ENCODE results near the gene NCKAP5L. TPM values are rescaled to one million over a fixed set of nuclear protein-coding genes. Genes with fewer than 3 reads are reported as not detected.

The NCKAP5L gene
- total and polyA plus RNA-seq, 9 donors = 2.5 to 27.3 (median 21.1) TPM

- DNase-seq = no peak
- peaks cover 1% of the 10 kb centered on the region for H3K4me1 ChIP-seq (ENCODE audit: insufficient read depth)
- intact Hi-C loops (cut with DNase I) = loop anchor here in 1 of 4 donors (10.0 kb wide), 1 partner anchor 57 kb away; no protein-coding TSS in a partner anchor
- H3K36me3 ChIP-seq = no peaks in the 10 kb centered on the region
- no peaks in the 10 kb centered on the region for H3K27me3 ChIP-seq
- no peak overlapping the region for H3K27ac ChIP-seq
- H3K9me3 ChIP-seq = no peaks in the 10 kb centered on the region
- TF ChIP-seq EP300 (IDR thresholded peaks at IDR 0.05) = no peak
- no peak for TF ChIP-seq POLR2A (IDR thresholded peaks at IDR 0.05)
- no peak for TF ChIP-seq CTCF (IDR thresholded peaks at IDR 0.05)
- 92 to 94% (median 93%) methylated on average over 2 of the region's 2 CpGs for WGBS, 3 donors
- no peak overlapping the region for H3K4me3 ChIP-seq
Observed at GRCh38 chr12:49831717-49832116, 3.5 kb upstream of the NCKAP5L start.

GRCh38 chr12:49827401-49828099 is 663 bp downstream of the NCKAP5L start:
- Histone ChIP-seq H3K4me1 (ENCODE audit: insufficient read depth) (peaks cover 21% of the 10 kb centered on the region), H3K27ac (peak overlapping the region; percentile 71 to 88), H3K4me3 (peak overlapping the region; percentile 61), H3K9me3 (no peaks in the 10 kb centered on the region), H3K27me3 (no peaks in the 10 kb centered on the region), H3K36me3 (no peaks in the 10 kb centered on the region)
- 0 to 1% (median 1%) methylated on average over 28 to 38 of the region's 38 CpGs for WGBS, 3 donors
- intact Hi-C loops (cut with DNase I) = no loop called here
- peak; percentile 76 to 88 (median 84) for DNase-seq
- TF ChIP-seq POLR2A (IDR thresholded peaks at IDR 0.05) = no peak
- TF ChIP-seq EP300 (IDR thresholded peaks at IDR 0.05) = no peak
- no peak for TF ChIP-seq CTCF (IDR thresholded peaks at IDR 0.05)

GRCh38 chr12:49827051-49827400 is 1.2 kb downstream of the NCKAP5L start:
- intact Hi-C loops (cut with DNase I) = no loop called here
- H3K27me3 ChIP-seq = no peaks in the 10 kb centered on the region
- peak overlapping the region; percentile 61 for H3K4me3 ChIP-seq
- 18 to 42% (median 20%) methylated on average over 6 of the region's 6 CpGs for WGBS, 3 donors
- TF ChIP-seq EP300 (IDR thresholded peaks at IDR 0.05) (no peak), POLR2A (IDR thresholded peaks at IDR 0.05) (no peak), CTCF (IDR thresholded peaks at IDR 0.05) (no peak)
- DNase-seq = no peak
- H3K27ac ChIP-seq = peak overlapping the region; percentile 18 to 88
- H3K9me3 ChIP-seq = no peaks in the 10 kb centered on the region
- no peaks in the 10 kb centered on the region for H3K36me3 ChIP-seq
- H3K4me1 ChIP-seq (ENCODE audit: insufficient read depth) = peaks cover 21% of the 10 kb centered on the region

GRCh38 chr12:49825971-49826421 is 2.2 kb downstream of the NCKAP5L start:
- Histone ChIP-seq H3K4me1 (ENCODE audit: insufficient read depth) (peaks cover 24% of the 10 kb centered on the region), H3K27ac (no peak overlapping the region), H3K27me3 (no peaks in the 10 kb centered on the region), H3K36me3 (no peaks in the 10 kb centered on the region), H3K4me3 (no peak overlapping the region), H3K9me3 (no peaks in the 10 kb centered on the region)
- TF ChIP-seq POLR2A (IDR thresholded peaks at IDR 0.05) = no peak
- no peak for TF ChIP-seq CTCF (IDR thresholded peaks at IDR 0.05)
- TF ChIP-seq EP300 (IDR thresholded peaks at IDR 0.05) = no peak
- DNase-seq = no peak
- intact Hi-C loops (cut with DNase I) = no loop called here
- WGBS, 3 donors = 27 to 50% (median 49%) methylated on average over 4 of the region's 4 CpGs

All from ovary (tissue), 9 donors.